Stromal cell of bone marrow (primary cell): Measurements from ENCODE around the gene RMND5A.

Experiments used
- DNase-seq: peaks from one replicate; pipeline ENCODE4 v3.0.0-alpha.2; 2012; ENCODE audit warnings: low read depth

The RMND5A gene

DNA sequence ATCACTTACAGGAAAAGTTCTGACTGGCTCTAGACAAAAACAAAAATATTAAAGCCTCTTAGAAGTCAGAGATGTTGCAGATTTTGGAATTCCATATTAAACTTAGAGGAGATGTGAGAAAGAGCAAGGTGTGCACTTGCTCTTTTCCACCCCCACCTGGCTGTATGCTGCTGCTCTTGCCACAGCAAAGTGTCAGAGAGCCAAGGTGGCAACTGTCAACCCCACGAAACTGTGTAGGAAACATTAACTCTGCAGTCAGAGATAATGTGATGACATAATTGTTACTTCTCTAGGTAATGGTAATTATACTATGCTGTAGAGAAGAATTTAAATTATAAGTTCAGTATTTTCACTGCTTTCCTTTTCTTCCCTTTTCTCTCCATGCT is 45.2 kb downstream of the RMND5A start:
- no peak for DNase-seq

DNA sequence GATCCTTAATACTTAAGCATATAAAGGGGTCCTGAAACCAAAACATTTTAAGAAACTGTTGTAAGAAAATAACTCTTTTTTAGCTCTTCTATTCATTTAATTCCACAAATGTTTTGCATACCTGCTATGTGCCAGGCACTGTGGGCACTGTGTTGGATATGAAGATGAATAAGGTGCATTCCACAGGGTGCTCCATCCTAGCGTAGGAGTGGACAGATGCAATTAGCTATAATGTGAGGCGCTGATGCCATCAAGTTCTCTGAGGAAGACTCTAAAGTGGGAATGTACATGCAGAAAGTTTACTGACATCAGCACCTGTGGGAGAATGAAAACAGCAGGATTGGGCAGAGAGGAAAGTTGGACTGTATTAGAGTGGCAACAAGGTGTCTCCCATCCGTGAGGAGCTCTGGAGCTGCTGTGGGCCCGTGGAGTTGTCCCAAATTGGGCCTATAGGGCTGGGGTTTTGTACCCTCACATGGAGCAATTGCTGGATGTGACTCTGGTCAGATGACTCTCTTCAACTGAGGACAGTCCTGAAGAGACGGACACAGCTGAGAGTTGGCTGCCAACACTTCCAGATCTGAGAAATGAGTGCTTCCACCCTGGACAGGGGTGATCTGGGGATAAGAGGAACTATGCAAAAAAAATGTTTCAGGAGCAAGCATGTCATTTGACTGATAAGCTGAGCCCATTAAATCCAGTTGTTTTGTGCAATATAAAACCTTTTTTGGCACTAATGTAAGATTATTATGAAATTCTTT is 48.3 kb downstream of the RMND5A start:
- DNase-seq, result no peak

DNA sequence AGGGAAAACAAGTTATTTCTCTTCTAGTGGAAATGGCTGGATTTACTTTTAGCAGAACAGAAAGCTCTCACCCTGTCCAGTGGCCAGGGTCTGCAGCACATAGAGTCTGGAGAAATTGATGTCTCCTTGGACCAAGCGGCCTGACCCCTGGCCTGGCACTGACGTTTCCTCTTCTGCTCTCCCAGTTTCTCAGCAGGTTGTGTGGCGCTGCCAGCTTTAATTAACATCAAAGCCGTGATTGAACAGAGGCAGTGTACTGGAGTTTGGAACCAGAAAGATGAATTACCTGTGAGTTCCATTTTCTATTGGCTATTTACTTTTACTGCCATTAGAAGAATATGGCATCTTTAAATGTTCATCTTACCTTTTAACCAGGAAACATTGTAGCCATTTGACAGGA is 49.7 kb downstream of the RMND5A start:
- DNase-seq, result no peak

DNA sequence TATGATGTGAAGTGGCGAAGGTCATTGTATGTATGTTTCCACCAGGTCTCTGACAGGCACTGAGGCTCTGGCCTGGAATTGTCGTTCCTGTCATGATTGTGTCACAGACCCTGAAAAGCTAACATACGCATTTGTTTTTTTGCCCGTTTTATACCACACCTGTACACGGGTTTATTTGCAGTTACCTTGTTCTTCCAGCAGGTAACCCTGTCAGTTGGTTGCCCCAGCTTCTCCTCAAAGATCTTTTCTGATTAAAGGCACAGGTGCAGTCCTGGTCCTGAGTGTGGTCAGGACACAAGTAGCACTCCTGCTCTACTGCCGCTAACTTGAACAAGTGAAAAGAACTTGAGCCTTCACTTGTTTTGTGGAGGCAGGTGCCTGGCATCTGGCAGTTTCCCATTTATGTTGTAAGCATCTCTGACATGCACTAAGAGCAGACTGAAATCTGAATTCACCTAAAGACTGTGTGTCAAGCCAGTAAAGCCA is 50.8 kb downstream of the RMND5A start:
- no peak for DNase-seq

DNA sequence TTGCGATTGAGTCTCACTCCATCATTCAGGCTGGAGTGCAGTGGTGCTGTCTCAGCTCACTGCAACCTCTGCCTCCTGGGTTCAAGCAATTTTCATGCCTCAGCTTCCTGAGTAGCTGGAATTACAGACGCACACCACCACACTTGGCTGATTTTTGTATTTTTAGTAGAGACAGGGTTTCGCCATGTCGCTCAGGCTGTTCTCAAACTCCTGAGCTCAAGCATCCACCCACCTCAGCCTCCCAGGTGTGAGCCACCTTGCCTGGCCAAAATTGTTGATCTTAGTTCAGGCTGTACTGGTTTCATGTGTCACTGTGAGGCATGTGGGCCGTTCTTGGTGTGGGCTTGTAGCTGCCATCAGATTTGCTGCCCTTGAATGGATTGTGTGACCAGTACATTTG is 52.5 kb downstream of the RMND5A start:
- no peak for DNase-seq

DNA sequence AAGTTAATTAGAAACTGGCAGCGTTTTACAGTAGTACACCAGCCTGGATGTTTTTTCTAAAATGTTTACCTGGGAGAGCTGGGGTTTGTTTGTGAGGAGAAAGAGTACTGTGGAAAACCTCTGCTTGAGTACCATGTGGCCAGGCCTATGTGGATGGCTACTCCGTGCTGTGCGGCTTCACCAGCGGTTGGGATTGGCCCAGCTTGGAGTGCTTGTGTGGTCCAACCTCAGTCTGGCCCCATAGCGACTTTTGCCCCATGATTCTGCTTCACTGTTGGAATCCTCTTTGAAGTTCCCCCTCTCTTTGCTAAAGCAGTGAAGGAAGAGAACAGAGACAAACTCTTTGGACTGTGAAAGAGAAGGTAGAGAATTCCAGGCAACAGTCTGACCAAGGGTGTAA is 54.8 kb downstream of the RMND5A start:
- no peak for DNase-seq

DNA sequence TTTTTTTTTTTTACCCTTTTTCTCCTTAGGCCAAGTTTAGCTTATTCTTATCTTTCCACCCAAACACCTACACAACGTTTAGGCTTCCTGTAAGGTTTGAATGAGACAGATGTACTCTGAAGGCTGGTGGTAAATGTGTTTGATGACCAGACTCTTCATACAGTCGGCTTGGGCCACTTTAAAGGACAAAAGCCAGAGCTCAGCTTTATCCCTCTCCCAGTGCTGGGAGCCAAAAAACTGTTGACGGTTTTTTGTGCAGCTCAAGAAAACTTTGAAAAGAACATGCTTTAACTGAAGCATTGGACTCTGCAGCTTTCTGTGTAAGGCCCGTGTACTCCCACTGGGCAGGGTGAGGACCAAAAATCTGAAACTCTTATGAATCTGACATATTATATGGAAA is 55.2 kb downstream of the RMND5A start:
- no peak for DNase-seq

DNA sequence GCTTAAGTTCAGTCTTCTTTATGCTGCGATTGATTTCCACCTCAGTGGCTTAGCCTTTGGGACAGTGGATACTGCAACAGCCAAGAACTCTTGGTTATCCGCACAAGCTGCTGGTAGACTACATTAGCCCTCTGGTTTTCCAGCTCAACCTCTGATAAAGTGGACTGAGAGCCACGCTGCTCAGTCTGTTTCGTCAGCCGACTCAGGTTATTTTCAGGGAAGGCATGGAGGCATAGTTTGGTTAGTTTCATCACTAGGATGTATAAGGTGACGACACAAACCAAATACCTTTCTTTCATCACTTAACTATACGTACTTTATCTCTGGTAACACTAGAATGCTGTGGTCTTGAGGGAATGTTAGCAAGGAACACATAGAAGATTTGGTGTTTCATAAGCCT is 56.4 kb downstream of the RMND5A start:
- DNase-seq, result no peak

DNA sequence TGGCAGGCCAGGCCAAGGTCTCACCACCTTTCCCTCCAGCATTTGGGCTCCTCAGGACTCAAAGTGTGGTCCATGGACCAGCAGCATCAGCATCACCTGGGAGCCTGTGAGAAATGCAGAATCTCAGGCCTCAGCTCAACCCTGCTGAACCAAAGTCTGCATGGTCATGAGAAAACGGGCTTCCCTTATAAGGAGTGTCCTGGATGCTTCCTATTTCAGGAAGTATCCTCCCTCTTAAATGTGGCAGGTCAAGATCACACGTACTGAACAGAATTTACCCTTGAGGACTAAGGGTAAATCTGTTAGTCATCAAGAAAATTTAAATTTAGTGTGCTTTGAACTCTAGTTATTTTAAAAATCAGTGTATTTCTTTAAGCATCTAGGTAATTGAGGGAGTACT is 58.9 kb downstream of the RMND5A start:
- DNase-seq, result no peak

DNA sequence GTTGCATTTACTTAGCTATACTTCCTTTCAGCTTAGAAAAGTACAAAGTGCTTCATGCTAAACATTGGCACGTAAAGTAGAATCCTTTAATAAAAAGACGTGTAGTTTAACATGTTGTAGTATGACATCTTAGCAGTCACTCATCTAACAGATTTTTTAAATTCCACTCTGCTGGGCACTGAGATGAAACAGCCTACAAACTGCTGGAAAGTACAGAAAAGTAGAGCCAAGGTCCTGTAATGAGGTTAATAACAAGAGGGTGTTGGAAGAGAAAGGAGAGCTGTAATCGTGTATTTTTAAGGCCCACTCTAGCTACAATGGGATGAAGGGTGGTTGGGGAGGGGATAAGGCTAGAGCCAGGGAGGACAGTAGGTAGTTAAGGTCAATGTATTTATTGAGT is 59.9 kb downstream of the RMND5A start:
- DNase-seq, result no peak

DNA sequence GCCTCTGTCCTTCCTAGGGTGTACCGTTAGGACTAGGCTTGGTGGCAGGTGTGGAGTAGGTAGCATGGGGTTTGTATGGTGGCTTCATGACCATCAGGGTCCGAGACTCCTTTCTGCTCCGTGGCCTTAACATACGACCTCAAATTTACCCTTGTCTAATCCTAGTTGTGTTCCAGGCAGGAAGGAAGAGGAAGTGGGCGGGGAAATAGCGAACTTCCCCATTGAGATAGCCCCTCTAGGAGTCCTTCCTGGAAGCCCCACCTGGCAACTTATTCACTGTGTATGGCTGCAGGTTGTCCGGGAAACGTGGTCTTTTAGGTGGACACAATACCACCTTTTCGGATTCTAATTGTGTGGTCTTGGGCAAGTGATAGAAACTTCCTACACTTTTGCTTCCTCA is 61.3 kb downstream of the RMND5A start:
- DNase-seq, result no peak

DNA sequence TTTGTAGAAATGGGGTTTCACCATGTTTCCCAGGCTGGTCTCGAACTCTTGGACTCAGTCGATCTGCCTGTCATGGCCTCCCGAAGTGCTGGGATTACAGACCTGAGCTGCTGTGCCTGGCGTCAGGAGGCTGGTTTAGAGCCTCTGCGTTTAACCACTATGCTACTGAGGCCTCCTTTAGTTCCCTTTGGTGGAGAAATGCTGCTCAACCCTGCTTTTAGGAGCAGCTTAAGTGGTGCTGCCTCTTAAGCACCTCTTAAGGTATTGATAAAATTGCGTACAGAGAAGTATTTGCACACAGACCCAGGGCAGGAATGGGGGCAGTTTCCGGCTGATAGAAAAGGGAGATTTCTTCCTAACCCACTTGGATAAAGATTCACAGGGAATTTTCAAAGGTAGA is 62.7 kb downstream of the RMND5A start:
- DNase-seq, result no peak

DNA sequence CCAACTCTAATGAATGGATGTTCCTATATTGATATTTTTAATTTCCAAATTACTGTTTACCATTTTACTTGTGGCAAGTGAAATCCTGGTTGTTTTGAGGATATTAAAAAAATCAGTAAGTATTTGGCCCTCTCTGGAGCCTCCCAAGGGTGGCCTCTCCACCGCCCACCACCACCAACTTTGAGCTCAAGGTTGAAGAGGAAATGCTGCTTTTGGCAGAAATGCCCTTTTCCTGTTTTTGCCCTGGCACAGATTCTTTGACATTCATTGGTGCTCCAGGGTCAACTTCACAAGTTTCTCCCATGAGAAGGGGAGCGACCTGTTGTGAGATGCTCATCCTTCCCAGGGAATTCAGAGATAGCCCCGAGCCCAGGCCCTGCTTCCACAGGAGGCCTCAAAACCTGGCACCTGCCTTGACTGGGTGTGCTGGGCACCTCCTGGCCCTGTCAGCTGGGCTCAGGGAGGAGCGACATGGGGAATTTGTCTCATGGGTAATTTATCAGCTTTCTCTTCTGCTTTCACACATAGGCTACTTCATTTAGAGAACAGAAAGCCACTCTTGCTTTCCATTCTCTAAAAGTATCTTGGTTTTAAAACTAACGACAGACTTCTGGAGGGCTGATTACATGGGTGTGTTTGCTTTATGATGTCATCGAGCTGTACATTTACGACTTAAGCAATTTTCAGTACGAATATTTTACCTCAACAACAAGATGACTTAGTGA is 63.7 kb downstream of the RMND5A start:
- DNase-seq, result no peak

DNA sequence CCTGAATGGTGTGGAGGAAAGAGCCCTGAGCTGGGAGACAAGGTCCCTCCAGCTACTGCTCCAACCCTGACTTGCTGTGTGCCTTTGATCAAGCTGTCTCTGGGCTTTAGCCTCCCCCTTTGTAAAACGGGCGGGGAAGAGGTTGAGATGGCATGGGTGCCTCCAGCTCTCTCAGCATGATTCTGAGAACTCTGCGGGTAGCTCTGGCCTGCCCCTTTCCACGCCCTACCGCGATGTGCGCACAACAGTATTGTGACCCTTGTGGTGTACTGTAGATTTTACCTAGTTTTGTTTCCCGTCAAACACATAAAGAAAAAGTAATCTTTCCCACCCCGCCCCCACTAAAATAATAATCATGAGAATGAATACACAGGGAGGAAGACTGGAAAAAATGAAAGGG is 65.4 kb downstream of the RMND5A start:
- DNase-seq, result no peak

DNA sequence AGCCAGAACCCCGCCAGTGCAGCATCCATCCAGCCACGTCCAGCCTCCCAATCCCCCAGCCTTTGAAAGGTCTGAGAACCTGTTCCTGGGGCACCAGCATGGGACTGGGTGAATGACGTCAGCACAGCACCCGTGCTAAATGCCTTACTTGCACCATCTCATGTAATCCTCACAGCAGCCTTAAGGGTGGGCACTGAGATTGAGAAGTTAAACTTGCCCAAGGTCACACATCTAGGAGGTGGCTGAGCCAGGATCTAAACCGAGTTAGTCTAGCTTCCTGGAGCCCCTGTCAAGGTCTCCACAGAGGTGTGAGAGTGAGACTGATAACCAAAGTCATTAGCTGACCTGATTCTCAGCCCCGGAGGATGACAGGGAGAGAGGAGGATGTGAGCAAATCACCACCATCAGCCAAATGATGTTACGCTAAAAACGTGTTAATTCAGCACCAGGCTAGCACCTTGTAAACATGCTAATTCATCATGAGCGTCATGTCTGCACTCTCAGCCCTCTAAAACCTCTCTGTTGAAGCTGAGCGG is 66.0 kb downstream of the RMND5A start:
- DNase-seq, result no peak

DNA sequence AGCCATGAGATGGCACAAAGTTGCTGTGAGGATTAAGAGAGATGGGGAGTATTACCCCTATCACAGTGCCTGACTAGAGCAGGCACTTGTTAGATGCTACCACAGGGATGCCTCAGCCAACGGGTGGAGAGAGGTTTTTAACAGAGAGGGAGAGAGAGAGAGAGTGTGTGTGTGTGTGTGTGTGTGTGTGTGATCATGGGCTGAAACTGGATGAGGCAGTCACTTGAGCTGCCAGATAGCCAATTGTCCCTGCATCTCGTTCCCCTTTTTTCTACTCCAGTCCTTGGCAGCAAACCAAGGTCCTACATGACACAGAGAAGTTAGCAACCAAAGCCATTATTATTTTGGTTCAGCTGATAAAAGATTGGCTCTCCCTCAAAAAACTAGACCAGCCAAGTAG is 67.6 kb downstream of the RMND5A start:
- no peak for DNase-seq

DNA sequence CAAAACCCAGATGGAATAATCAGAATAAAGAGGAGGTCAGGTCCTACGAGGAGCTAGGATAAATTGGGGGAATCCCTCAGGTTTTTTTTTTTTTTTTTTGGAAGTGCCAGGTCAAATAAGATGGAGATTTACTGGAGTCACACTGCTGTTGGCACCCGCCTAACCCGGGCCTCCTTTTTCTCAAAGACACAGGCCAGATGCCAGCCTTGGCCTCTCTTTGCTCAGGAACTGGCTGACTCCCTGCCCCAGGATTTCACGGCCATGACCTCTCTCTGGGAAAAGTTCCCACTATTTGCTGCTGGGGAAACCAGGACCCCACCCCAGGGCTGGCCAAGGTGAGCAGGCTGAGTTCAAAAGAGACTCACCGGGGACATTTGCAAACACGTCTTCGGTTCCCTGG is 68.1 kb downstream of the RMND5A start:
- DNase-seq, result no peak

DNA sequence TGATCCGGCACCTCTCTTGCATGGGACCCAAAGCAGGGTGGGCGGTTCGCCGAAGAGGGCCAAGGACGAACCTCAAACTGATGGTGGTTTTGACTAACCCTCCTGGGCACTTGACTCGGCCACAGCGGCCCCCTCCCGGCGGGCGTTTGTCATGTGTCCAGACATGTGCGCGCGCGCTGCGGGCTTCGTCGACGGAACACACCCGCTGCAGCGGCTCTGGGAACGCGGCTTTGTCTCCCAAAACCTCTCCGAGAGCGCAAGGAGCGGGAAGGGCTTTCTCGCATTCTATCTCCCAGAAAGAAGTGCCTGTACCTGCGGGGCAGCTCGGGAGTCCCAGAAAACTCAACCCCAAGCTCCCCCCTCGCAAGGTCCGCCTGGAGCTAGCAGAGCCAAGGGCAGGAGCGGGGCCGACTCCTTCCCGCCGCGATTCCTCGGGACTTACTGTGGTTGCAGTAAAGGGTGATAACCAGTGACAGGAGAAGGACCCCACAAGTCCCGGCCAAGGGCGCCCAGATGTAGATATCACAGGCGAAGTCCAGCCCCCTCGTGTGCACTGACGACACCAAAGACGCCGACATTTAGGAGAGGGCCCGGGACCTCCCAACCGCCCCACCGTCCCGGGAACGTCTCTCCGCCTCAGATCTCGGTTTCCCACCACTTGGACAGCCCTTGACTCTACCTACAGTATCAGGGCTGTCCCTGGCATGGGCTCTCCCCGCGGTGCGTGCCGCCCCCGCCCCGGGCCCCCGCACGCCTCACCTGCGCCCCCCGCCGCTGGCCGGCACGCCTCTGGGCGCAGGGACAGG is 69.0 kb downstream of the RMND5A start:
- DNase-seq, result no peak

DNA sequence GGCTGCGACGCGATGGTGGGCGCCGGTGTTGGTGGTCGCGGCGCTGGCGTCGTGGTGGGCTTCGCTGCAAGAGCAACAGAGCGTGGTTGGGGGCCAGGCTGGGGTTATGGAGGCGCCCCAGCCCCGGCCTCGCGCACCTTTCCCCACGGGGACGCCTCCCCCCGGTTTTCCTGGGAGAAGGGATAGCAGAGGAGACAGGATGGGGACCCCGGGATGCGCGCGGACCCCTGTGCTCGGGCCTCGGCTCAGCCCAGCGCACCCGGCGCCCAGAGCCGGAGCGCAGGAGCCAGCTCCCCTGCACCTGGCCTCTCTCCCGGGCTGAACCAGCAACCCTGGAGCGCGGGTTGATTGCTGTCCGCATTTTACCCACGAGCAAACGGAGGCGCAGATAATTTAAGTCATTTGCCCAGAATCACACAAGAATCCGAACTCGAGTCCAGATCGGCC is 69.6 kb downstream of the RMND5A start:
- DNase-seq, result no peak

DNA sequence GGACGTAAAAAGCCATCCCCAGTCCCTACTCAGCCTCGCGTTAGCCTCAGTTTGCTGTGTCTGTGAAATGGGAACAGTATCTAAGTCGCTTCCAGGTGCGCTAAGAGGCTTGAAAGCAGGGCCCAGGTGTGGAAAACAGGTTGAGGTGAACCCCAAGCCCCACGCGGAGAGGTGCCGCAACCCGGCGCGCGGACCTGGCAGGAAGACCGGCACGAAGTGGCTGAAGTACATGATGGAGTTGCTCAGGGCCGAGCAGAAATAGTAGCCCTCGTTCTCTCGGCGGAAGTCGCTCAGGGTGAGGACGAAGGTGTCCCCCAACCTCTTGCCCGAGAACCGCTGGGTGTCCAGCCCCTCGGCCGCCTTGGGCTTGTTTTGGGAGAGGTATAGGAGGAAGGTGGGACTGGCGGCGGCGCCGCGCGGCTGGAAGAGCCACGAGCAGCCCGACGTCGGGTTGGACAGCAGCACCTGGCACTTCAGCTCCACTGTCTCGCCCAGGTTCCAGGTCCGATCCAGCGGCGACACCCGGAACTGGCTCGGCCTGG is 70.1 kb downstream of the RMND5A start:
- no peak for DNase-seq

DNA sequence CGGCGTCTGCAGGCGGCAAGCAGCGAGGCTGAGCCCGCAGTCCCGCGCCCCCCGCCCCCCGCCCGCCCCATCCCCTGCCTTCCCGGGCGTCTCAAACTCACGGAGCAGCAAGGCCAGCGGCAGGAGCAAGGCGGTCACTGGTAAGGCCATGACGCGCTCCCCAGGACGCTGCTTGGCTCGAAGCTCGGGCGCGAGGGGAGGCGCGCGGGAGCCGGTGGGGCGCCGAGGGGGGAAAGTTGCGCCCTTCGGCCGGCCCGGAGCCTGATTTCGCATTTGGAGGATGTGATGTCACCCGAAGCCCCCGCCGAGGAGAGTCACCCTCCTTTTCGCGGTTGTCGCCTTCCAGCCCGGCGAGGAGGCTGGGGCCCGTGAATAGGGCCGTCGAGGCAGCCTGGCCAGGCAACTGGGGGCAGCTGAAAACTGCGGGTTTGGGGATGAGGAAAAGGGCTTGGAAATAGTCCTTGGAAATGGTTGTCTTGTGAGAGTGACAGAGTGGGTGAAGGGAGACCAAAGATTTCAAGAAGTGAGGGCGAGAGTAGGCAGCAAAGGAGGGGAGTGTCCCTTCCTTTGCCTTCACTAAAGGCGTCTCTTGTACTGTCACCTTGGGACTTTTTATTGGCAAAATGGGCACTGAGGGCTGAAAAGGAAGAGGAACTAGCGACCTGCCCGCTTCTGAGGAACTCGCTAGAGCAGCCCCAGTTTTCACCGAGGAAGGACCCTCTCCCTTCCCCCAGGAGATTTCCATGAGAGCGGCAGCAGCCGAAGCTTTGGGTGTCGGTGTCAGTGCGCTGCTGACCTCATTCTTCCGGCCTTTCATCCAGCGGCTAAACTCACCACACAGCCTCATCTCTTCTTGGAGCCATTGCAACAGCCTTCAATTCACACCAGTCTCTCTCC is 70.8 kb downstream of the RMND5A start, which contains the start of gene CD8A:
CD8A (minus strand) TSS at position 238 of the 897 bp plus-strand sequence; CDS start at position 150, 88 bp downstream.
- DNase-seq, result no peak
